HG02973 (cell line): ENCODE measurements around the gene ELANE.

Experiments
- ATAC-seq: cut with Tn5 transposase; IDR thresholded peaks from one replicate; pipeline ENCODE4 v1.9.1; 2021; ENCODE audit warnings: moderate library complexity; ENCODE audit not compliant: unreplicated experiment

The ELANE gene

DNA sequence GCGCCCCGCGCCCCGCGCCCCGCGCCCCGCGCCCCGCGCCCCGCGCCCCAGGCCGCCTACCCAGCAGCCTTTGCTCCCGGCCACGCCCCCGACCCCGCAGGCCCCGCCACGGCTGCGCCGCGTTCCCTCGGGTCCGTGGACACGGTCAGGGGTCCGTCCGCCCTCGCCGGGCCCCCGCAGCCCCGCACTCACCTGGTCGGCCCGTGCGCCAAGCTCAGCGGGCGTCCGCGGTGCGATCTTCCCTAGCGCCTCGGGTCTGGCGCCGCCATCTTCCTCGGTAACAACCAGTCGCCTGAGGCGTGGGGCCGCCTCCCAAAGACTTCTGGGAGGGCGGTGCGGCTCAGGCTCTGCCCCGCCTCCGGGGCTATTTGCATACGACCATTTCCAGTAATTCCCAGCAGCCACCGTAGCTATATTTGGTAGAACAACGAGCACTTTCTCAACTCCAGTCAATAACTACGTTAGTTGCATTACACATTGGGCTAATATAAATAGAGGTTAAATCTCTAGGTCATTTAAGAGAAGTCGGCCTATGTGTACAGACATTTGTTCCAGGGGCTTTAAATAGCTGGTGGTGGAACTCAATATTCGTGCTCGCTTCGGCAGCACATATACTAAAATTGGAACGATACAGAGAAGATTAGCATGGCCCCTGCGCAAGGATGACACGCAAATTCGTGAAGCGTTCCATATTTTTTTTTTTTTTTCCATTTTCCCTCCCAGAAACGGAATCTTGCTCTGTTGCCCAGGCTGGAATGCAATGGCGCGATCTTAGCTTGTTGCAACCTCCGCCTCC lies 41.0 kb downstream of the ELANE start, which contains the start of the genes MED16 and RNU6-9:
Gene MED16, minus strand, starts transcription at position 294 of the 796 bp plus-strand sequence. CDS start 2,056 bp downstream, outside the sequence.
Gene RNU6-9, plus strand, starts transcription at position 591 of the 796 bp plus-strand sequence.
- ATAC-seq: peak; percentile 77

DNA sequence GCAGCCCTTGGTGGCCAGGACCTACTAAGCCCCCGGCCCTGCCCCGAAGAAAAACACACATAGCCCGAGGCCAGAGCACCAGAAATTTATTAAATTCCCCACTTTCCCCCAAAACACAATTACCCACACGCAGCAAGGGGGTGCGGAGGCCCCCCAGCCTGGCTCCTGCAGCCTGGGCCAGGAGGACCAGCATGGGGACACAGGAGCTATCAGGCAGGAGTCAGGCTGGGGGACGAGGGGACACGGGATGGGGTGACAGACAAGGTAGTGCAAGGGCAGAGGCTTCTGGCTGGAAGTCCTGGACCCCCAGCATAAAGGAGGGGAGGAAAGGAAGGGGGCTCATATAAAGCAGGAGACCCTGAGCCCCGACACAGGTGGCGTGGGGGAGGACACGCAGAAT lies 44.3 kb downstream of the ELANE start:
- ATAC-seq: no peak

DNA sequence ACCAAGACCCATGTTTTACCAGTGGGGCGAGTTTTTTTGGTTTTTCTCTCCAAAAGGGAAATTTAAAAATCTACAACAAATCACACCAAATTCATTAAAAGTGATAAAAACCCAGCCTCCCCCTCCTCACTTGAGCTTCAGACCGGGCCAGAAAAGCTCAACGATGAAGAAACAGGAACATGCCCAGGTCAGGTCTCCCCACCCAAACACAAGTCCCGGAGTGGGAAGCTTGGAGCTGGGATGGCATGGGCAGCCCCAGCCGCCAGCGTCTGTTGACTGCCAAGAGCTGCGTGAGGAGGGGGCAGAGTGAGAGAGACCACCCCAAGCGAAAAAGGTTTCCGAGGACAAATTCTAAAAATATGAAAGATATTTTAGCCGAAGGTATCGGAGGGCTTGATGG lies 44.9 kb downstream of the ELANE start:
- no peak for ATAC-seq

DNA sequence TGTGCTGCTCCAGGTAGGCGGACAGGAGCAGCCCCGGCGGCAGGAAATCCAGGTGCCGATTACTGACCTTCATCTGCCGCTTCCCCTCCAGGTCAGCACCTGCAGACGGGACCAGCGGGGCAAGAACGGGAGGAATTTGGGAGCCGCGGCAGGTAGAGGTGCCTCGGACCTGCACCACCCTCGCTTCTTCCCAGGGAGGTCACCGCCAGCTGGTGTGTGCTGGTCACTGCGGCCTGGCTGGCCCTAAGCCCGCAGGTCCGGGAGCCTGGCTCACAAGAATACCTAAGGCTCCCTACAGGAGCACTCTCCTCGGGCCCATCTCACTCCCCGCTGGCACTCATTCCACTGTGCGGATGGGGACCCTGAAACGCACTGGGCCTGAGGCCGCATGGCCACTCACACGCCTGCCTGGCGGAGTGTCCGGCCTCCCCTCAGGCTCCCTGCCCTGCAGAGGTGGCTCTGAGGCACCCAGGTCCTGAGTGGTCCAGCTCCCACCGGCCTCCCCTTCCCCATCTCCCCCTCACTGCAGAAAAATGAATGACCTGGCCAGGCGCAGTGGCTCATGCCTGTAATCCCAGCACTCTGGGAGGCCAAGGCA lies 45.4 kb downstream of the ELANE start:
- no peak for ATAC-seq

DNA sequence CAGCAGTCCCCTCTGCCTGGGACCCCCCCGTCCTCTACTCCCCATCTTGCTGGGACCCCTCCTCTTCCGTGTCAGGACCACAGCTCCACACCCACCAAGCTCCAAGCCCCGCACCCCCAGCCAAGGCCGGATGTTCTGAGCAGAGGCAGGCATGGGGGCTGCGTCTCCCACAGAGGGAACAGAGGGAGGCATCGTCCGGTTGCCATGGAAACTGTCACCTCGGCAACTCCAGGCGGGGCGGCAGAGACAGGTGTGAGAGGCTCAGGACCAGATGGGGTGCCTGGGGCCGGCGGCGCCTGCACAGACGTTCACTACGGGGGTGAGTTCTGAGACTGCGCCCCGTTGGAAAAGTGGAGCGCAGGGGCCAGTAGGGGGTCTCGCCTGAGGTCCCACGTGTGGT lies 46.6 kb downstream of the ELANE start:
- ATAC-seq: no peak

DNA sequence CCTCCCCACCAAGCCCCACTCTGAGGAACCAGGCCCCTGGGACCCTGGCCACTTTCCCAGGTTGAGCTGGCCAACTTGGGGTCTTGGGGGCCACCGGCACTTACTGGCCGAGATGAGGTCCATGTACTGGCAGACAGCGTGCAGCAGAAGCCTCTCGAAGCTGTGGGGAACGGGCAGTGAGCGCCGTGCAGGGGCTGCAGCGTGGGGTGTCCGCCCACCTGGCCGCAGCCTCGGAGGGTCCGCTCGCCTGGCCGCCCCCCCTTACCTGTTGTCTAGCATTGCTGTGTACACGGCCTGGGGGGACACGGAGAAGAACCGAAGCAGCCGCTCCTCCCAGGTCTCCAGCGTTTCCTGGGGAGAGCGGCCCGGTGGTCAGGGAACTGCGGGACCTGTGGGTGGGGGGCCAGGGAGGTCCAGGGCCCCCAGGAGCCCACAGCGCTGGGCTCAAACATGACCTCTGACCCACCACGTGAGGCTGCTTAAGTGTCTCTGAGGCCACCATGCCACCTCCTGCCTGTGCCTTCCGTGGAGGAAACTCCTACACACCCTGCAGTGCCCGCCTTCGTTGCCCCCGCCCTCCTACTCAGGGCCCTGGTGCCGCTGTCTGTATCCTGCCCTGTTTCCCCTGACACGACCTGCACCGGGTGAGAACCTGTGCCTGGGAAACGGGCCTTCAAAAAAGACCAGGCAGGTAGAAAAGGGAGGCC lies 47.4 kb downstream of the ELANE start:
- ATAC-seq: no peak

DNA sequence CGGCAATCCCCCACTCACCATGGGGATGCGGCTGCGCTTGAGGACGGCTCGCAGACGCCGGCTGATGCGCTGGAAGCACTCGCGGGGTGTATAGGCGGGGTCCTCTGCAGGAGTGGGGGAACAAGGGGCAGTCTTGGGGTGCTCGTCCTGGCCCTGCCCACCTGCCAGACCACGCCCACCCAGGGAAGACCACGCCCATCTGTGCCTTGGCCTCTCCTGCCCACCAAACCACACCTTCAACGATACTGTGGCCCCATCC lies 47.9 kb downstream of the ELANE start:
- no peak for ATAC-seq

DNA sequence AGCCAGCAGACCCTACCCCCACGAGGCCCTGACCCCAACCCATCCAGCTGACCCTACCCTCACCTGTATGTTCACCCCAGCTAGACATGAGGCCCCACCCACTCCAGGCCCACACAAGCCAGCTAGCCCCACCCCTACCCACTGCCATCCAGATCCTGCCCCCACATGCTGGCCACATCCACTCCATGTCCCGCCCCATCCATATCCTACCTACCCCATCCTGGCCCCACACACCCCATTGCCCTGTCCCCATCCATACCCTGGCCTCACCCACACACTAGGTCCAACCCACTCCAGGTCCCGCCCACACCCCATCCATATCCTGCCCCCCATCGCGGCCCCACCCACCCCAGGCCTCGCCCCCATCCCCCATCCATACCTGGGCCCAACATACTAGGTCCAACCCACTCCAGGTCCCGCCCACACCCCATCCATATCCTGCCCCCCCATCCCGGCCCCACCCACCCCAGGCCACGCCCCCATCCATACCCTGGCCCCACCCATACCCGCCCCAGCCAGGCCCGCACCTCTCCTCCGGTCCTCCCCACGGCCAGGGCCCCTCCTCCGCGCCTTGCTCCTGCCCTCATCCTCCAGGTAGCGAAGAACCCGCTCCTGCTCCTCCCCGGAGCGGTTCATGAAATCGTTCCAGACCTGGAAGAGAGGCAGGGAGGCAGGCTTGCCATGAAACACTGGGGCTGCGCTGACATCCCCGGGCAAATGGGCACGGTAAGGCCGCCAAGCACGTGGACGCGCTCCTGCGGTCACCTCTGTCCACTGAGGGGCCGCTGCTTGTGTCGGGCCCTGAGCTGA lies 48.4 kb downstream of the ELANE start:
- no peak for ATAC-seq

DNA sequence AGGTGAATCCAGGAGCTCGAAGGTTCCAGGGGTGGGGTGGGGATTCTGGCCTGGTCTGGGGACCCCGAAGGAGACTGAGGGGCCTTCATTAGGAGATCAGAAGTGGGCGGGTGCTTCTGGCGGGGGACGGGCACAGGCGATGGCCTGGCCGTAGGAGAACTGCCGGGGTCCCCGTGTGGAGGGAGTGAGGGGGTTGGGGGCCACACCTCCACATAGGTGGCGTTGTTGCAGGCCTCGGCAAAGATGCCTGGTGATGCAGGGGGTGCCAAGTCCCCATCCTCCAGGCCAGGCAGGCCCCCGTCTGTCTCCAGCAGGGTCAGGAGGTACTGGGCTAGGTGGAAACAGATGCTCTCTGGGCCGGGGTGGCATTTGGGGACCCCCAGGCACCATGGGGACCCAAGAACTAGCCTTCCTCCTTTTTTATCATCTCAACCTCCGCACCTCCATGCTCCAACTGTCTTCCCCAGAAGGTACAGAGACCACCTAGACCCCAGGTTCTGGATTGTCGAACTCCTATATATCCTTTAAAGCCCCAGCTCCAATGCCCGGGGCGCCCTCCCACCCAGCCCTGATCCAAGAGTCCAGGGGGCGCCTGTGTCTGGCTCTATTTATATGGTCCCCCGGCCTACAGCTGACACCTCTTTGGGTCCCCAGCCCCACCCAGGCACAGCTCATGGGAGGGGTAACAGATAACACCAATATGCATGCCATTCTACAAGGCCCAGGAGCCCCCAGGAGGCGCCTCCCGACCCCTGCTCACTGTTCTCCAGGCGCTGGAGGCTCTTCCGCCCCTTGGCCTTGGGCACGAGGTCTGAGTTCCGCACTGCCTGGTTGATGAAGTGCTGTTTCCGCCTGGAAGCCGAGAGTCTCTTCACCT lies 49.4 kb downstream of the ELANE start:
- ATAC-seq: no peak

DNA sequence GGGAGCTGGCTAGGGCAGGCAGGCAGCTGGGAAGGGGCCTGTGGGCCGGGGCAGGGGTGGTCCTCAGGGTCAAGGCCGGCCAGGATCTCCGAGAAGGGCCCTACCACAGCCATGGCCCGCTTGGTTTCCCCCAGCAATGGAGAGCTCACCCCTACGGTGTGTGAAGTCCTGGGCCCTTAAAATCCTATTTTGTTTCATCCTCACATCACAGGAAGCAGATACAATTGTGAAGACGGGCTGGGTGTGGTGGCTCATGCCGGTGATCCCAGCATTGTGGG lies 49.9 kb downstream of the ELANE start:
- ATAC-seq: no peak

DNA sequence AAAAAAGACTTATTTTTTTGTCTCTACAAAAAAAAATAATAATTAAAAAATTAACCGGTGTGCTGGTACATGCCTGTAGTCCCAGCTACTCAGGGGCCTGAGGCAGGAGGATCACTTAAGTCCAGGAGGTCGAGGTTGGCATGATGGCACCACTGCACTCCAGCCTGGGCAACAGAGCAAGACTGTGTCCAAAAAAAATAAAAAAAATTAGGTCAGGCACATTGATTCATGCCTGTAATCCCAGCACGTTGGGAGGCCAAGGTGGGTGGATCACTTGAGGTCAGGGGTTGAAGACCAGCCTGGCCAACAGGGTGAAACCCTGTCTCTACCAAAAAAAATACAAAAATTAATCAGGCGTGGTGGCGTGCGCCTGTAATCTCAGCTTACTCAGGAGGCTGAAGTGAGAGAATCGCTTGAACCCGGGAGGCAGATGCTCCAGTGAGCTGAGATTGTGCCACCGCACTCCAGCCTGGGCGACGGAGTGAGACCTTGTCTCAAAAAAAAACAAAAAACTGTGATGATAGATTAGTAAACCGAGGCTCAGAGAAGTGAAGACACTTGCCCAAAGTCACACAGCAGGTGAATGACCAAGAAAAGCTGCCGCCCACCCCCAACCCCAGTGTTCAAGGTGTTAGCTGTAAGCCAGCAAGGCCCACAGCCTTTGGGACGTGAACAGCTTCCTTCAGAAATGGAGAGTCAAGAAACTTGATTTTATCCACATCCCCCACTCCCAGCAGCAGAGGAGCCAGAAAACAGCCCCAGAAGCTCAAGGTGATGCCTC lies 50.5 kb downstream of the ELANE start:
- no peak for ATAC-seq

DNA sequence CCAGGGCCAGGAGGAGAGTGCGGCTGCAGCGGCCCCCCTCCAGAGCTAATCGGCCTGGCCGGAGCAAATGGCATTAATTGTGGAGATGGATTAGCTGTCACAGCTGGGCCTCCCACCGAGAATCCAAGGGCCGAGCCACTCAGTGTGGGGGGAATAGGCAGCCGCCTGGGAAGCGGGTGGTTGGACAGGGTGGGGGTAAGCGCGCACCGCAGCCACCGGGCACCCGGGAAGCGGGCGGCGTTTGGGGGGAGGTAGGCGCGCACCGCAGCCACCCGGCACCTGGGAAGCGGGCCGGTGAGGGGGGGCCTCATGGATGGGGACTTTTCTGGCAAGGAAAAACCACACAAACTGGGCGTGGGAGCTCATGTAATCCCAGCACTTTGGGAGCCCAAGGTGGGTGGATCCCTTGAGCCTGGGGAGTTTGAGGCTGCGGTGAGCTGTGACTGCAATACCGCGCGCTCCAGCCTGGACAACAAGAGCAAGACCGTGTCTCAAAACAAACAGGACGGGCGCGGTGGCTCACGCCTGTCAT lies 51.2 kb downstream of the ELANE start:
- ATAC-seq: no peak

DNA sequence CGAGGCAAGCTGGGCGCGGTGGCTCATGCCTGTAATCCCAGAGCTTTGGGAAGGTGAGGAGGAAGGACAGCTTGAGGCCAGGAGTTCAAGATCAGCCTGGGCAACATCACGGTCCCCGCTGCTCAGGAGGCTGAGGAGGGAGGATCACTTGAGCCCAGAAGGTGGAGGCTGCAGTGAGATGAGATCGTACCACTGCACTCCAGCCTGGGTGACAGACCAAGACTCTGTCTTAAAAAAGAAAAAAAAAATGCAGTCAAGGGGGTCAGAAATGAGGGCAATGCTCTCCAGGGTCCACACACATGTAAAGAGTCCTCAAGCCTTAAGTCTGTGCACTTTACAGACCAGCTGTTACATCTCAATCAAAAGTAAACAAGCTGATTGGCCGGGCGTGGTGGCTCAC lies 52.4 kb downstream of the ELANE start:
- ATAC-seq: no peak
